ENCODE measurements around the gene LMTK3. TPM values are rescaled to one million over a fixed set of nuclear protein-coding genes. Genes with fewer than 3 reads are reported as not detected.

The LMTK3 gene
- total and polyA plus RNA-seq, 2 experiments from 2014 or later = 1.3 to 3.7 TPM

DNA sequence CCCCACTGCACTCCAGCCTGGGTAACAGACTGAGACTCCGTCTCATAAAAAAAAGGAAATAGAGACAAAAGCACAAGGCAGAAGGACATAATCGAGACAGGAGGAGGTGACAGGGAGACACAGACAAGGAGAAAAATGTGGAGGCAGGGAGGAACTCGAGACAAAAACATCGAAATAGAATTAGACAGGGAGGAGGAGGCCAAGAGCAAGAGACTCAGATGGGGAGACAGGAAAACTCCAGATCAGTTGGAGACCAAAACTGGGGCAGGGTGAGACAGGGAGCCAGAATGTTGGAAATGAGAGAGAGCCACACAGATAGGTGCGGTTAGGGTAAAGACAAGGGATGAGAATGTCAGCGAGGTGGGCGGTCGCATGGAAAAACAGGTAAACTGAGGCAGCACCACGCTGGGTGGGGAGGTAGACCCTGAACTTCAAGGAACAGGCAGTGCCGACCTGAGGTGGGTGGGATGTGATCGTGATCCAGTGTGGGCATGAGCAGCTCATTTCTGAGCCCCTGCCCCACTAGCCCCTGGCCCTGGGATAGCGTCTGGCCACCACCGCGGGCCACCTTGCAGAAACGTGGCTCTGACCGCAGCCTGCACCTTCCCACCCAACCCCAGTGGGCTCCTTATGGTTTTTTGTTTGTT, 27.3 kb downstream of the LMTK3 start:
- Histone ChIP-seq H3K27me3 (no peaks in the 10 kb centered on the region), H4K20me1 (ENCODE audit: insufficient read depth, poor library complexity, severe bottlenecking) (no peaks in the 10 kb centered on the region), H3K9me2 (replicated peaks; ENCODE audit: insufficient read depth) (no peaks in the 10 kb centered on the region), H3K27ac (no peak overlapping the region), H3K4me2 (no peak overlapping the region), H3K4me1 (ENCODE audit: insufficient read depth) (peaks cover 8% of the 10 kb centered on the region), H3K9me3 (ENCODE audit: low read depth) (no peaks in the 10 kb centered on the region), H3K79me2 (no peaks in the 10 kb centered on the region), H3K36me3 (replicated peaks; ENCODE audit: insufficient read depth, low read depth) (no peaks in the 10 kb centered on the region), H3K4me3 (no peak overlapping the region), H2AFZ (no peak overlapping the region)
- 90% methylated on average over 16 of the region's 16 CpGs for WGBS (ENCODE audit: low lambda C conversion rate, missing lambda C conversion rate)
- no peak for DNase-seq (ENCODE audit: low spot score)
- TF ChIP-seq EZH2phosphoT487 (IDR thresholded peaks at IDR 0.05; ENCODE audit: low read depth, severe bottlenecking, unreplicated experiment) (no peak), EZH2 (IDR thresholded peaks at IDR 0.05; ENCODE audit: borderline replicate concordance) (no peak), CTCF (IDR thresholded peaks at IDR 0.05; ENCODE audit: poor library complexity) (no peak)

- DNase-seq (ENCODE audit: low spot score) = no peak
- Histone ChIP-seq H3K79me2 (no peaks in the 10 kb centered on the region), H3K4me1 (ENCODE audit: insufficient read depth) (peaks cover 7% of the 10 kb centered on the region), H3K36me3 (replicated peaks; ENCODE audit: insufficient read depth, low read depth) (no peaks in the 10 kb centered on the region), H2AFZ (no peak overlapping the region), H3K4me2 (no peak overlapping the region), H3K9me3 (ENCODE audit: low read depth) (no peaks in the 10 kb centered on the region), H3K27ac (no peak overlapping the region), H4K20me1 (ENCODE audit: insufficient read depth, poor library complexity, severe bottlenecking) (no peaks in the 10 kb centered on the region), H3K9me2 (replicated peaks; ENCODE audit: insufficient read depth) (no peaks in the 10 kb centered on the region), H3K27me3 (no peaks in the 10 kb centered on the region), H3K4me3 (no peak overlapping the region)
- 83% methylated on average over 1 of the region's 3 CpGs for WGBS (ENCODE audit: low lambda C conversion rate, missing lambda C conversion rate)
- TF ChIP-seq EZH2phosphoT487 (IDR thresholded peaks at IDR 0.05; ENCODE audit: low read depth, severe bottlenecking, unreplicated experiment) (no peak), CTCF (IDR thresholded peaks at IDR 0.05; ENCODE audit: poor library complexity) (no peak), EZH2 (IDR thresholded peaks at IDR 0.05; ENCODE audit: borderline replicate concordance) (no peak)
Observed at GRCh38 chr19:48483301-48483700, 28.3 kb downstream of the LMTK3 start.

GRCh38 chr19:48481846-48482639, 29.6 kb downstream of the LMTK3 start:
- H3K27me3 ChIP-seq = no peaks in the 10 kb centered on the region
- H3K79me2 ChIP-seq = no peaks in the 10 kb centered on the region
- H3K9me2 ChIP-seq (replicated peaks; ENCODE audit: insufficient read depth) = no peaks in the 10 kb centered on the region
- H3K4me2 ChIP-seq = no peak overlapping the region
- 88% methylated on average over 7 of the region's 7 CpGs for WGBS (ENCODE audit: low lambda C conversion rate, missing lambda C conversion rate)
- H3K9me3 ChIP-seq (ENCODE audit: low read depth) = no peaks in the 10 kb centered on the region
- no peak overlapping the region for H2AFZ ChIP-seq
- no peak overlapping the region for H3K4me3 ChIP-seq
- no peak overlapping the region for H3K27ac ChIP-seq
- no peaks in the 10 kb centered on the region for H3K4me1 ChIP-seq (ENCODE audit: insufficient read depth)
- no peak for DNase-seq (ENCODE audit: low spot score)
- no peaks in the 10 kb centered on the region for H4K20me1 ChIP-seq (ENCODE audit: insufficient read depth, poor library complexity, severe bottlenecking)
- no peaks in the 10 kb centered on the region for H3K36me3 ChIP-seq (replicated peaks; ENCODE audit: insufficient read depth, low read depth)
- TF ChIP-seq EZH2 (IDR thresholded peaks at IDR 0.05; ENCODE audit: borderline replicate concordance) (no peak), EZH2phosphoT487 (IDR thresholded peaks at IDR 0.05; ENCODE audit: low read depth, severe bottlenecking, unreplicated experiment) (no peak), CTCF (IDR thresholded peaks at IDR 0.05; ENCODE audit: poor library complexity) (no peak)

Data from hepatocyte (in vitro differentiated cells).